ENCODE results near the gene FIGNL2.

Gene FIGNL2

GRCh38 chr12:51855586-51856428 is 7.3 kb upstream of the FIGNL2 start:
- DNase-seq (ENCODE audit: low spot score) = peak; percentile 93

GRCh38 chr12:51852404-51853137 is 4.1 kb upstream of the FIGNL2 start:
- peak; percentile 64 for DNase-seq (ENCODE audit: low spot score)

- no peak for DNase-seq (ENCODE audit: low spot score)
These were observed 3.1 kb upstream of the FIGNL2 start for GRCh38 chr12:51851413-51852124.

- no peak for DNase-seq (ENCODE audit: low spot score)
These were observed 2.4 kb upstream of the FIGNL2 start for GRCh38 chr12:51850965-51851299.

GRCh38 chr12:51850081-51850964 is 1.8 kb upstream of the FIGNL2 start:
- DNase-seq (ENCODE audit: low spot score) = no peak

GRCh38 chr12:51848841-51849735 is 570 bp upstream of the FIGNL2 start:
- no peak for DNase-seq (ENCODE audit: low spot score)

GRCh38 chr12:51847643-51848325 is 734 bp downstream of the FIGNL2 start:
- DNase-seq (ENCODE audit: low spot score) = no peak

GRCh38 chr12:51846911-51847642 is 1.4 kb downstream of the FIGNL2 start:
- peak; percentile 65 for DNase-seq (ENCODE audit: low spot score)

GRCh38 chr12:51846271-51846691 is 2.2 kb downstream of the FIGNL2 start:
- DNase-seq (ENCODE audit: low spot score) = no peak

- DNase-seq (ENCODE audit: low spot score) = no peak
These were observed 3.0 kb downstream of the FIGNL2 start for GRCh38 chr12:51845482-51845881.

GRCh38 chr12:51844854-51845253 is 3.7 kb downstream of the FIGNL2 start:
- DNase-seq (ENCODE audit: low spot score) = no peak

GRCh38 chr12:51841727-51842126 is 6.8 kb downstream of the FIGNL2 start:
- DNase-seq (ENCODE audit: low spot score) = no peak

- DNase-seq (ENCODE audit: low spot score) = no peak
These were observed 7.6 kb downstream of the FIGNL2 start for GRCh38 chr12:51840966-51841365.

GRCh38 chr12:51839310-51839947 is 9.1 kb downstream of the FIGNL2 start:
- DNase-seq (ENCODE audit: low spot score) = no peak

- DNase-seq (ENCODE audit: low spot score) = no peak
These were observed 9.8 kb downstream of the FIGNL2 start for GRCh38 chr12:51838762-51839161.

- no peak for DNase-seq (ENCODE audit: low spot score)
These were observed 10.5 kb downstream of the FIGNL2 start for GRCh38 chr12:51838036-51838435.

- no peak for DNase-seq (ENCODE audit: low spot score)
These were observed 11.2 kb downstream of the FIGNL2 start for GRCh38 chr12:51837286-51837685.

GRCh38 chr12:51836827-51837173 is 11.7 kb downstream of the FIGNL2 start:
- DNase-seq (ENCODE audit: low spot score) = no peak
